Osteocyte (in vitro differentiated cells): ENCODE measurements around the gene ZDHHC19. TPM values are rescaled to one million over a fixed set of nuclear protein-coding genes. Genes with fewer than 3 reads are reported as not detected.

Experiments used
- DNase-seq: peaks from one replicate; pipeline ENCODE4 v3.0.0; 2021; ENCODE audit warnings: mixed read lengths; ENCODE audit not compliant: unreplicated experiment; ENCODE audit errors: extremely low spot score
- H3K27ac Mint-ChIP-seq: one replicate; pipeline ENCODE4 v1.8.0; 2021; ENCODE audit warnings: mild to moderate bottlenecking, mixed read lengths; ENCODE audit not compliant: unreplicated experiment
- H3K27me3 Mint-ChIP-seq: one replicate; pipeline ENCODE4 v1.8.0; 2021; ENCODE audit warnings: mixed read lengths; ENCODE audit not compliant: unreplicated experiment
- H3K36me3 Mint-ChIP-seq: one replicate; pipeline ENCODE4 v1.8.0; 2021; ENCODE audit warnings: mixed read lengths; ENCODE audit not compliant: unreplicated experiment
- H3K4me1 Mint-ChIP-seq: one replicate; pipeline ENCODE4 v1.8.0; 2021; ENCODE audit warnings: mixed read lengths; ENCODE audit not compliant: unreplicated experiment
- H3K4me3 Mint-ChIP-seq: one replicate; pipeline ENCODE4 v1.8.0; 2021; ENCODE audit warnings: mild to moderate bottlenecking, moderate library complexity, mixed read lengths; ENCODE audit not compliant: unreplicated experiment
- H3K9me3 Mint-ChIP-seq: one replicate; pipeline ENCODE4 v1.8.0; 2021; ENCODE audit warnings: mixed read lengths; ENCODE audit not compliant: unreplicated experiment
- CTCF ChIP-seq: fragments of 200-600 bp; sonication (generic); IDR thresholded peaks from 2 replicates; pipeline ENCODE4 v1.5.0; 2021; ENCODE audit warnings: antibody characterized with exemption, mild to moderate bottlenecking, moderate library complexity
- total RNA-seq: library from RNA; stranded (reverse); gene quantifications from 2 replicates; pipeline ENCODE4 v1.2.1, GENCODE V29; 2021

The ZDHHC19 gene
- total RNA-seq, 1 donor from 2014 or later, result not detected

- Mint-ChIP-seq H3K4me3 (no peak overlapping the region), H3K27ac (no peak overlapping the region), H3K27me3 (no peaks in the 10 kb centered on the region), H3K9me3 (no peaks in the 10 kb centered on the region), H3K36me3 (peaks cover 31% of the 10 kb centered on the region), H3K4me1 (peaks cover 7% of the 10 kb centered on the region)
- no peak for TF ChIP-seq CTCF
- no peak for DNase-seq
Observed at GRCh38 chr3:196232882-196233251, 21.7 kb upstream of the ZDHHC19 start.

- no peak for DNase-seq
- Mint-ChIP-seq H3K4me1 (peaks cover 11% of the 10 kb centered on the region), H3K27me3 (no peaks in the 10 kb centered on the region), H3K27ac (no peak overlapping the region), H3K36me3 (peaks cover 29% of the 10 kb centered on the region), H3K4me3 (no peak overlapping the region), H3K9me3 (no peaks in the 10 kb centered on the region)
- TF ChIP-seq CTCF, result no peak
Observed at GRCh38 chr3:196232154-196232881, 21.1 kb upstream of the ZDHHC19 start.

GRCh38 chr3:196227629-196228493 lies 16.7 kb upstream of the ZDHHC19 start:
- no peaks in the 10 kb centered on the region for H3K9me3 Mint-ChIP-seq
- H3K27ac Mint-ChIP-seq, result no peak overlapping the region
- peaks cover 4% of the 10 kb centered on the region for H3K36me3 Mint-ChIP-seq
- TF ChIP-seq CTCF, result no peak
- H3K27me3 Mint-ChIP-seq, result no peaks in the 10 kb centered on the region
- no peak overlapping the region for H3K4me3 Mint-ChIP-seq
- peaks cover 11% of the 10 kb centered on the region for H3K4me1 Mint-ChIP-seq
- no peak for DNase-seq

GRCh38 chr3:196227121-196227561 lies 15.9 kb upstream of the ZDHHC19 start:
- Mint-ChIP-seq H3K9me3 (no peaks in the 10 kb centered on the region), H3K4me1 (peaks cover 11% of the 10 kb centered on the region), H3K27me3 (no peaks in the 10 kb centered on the region), H3K4me3 (no peak overlapping the region), H3K27ac (no peak overlapping the region), H3K36me3 (peaks cover 4% of the 10 kb centered on the region)
- no peak for DNase-seq
- no peak for TF ChIP-seq CTCF

GRCh38 chr3:196225763-196226364 lies 14.7 kb upstream of the ZDHHC19 start:
- Mint-ChIP-seq H3K4me1 (peaks cover 11% of the 10 kb centered on the region), H3K27ac (no peak overlapping the region)

More at GRCh38 chr3:196225763-196226364, 14.7 kb upstream of the ZDHHC19 start:
- no peaks in the 10 kb centered on the region for H3K27me3 Mint-ChIP-seq
- no peak for DNase-seq
- H3K4me3 Mint-ChIP-seq, result no peak overlapping the region
- no peaks in the 10 kb centered on the region for H3K36me3 Mint-ChIP-seq
- TF ChIP-seq CTCF, result no peak
- no peaks in the 10 kb centered on the region for H3K9me3 Mint-ChIP-seq
